ENCODE data around the gene DYNLL1.
A peak's percentile ranks its signal among the peaks of the same experiment; 100 is the strongest.
"Not testable (repeated sequence)": the region's sequence is repeated elsewhere in the genome, so short reads cannot be mapped to it uniquely, and the experiment has no call there.

Gene DYNLL1

GRCh38 chr12:120522568-120522967 is 26.7 kb downstream of the DYNLL1 start:
- no peak for DNase-seq

DNA sequence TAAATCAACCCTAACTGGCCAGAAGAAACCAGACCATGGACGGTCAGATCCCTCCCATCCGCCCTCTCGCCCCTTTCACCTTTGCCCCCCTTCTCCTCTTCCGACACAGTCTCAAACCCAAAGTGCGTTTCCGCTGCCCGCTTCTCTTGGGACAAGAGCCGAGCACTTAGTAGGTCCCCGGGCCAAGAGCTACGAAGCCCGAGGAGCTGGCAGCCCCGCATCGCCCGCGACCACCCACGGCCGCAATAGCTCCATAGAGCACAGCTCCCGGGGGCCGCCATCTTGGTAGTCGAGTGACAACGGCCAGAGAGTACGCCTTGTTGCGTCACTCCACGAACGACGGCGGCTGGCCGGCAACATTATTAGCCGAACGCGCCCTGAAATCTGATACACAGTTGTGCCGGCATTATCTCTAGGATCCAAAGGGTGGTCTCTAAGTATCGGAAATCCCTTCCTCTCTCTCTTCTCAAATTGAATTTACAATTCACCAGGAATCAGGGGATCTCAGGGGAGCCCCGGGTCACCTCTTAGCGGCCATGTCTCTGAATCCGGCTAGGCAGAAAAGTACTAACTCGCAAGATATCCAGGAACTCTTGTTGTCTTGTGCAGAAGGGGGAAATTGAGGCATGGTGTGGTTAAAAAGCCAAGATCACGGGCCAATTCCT is 33.1 kb downstream of the DYNLL1 start, which contains the start of gene COQ5:
COQ5 (minus strand) TSS at position 298 of the 665 bp plus-strand sequence; CDS start at position 281, 17 bp downstream.
- peak; percentile 81 for DNase-seq

DNA sequence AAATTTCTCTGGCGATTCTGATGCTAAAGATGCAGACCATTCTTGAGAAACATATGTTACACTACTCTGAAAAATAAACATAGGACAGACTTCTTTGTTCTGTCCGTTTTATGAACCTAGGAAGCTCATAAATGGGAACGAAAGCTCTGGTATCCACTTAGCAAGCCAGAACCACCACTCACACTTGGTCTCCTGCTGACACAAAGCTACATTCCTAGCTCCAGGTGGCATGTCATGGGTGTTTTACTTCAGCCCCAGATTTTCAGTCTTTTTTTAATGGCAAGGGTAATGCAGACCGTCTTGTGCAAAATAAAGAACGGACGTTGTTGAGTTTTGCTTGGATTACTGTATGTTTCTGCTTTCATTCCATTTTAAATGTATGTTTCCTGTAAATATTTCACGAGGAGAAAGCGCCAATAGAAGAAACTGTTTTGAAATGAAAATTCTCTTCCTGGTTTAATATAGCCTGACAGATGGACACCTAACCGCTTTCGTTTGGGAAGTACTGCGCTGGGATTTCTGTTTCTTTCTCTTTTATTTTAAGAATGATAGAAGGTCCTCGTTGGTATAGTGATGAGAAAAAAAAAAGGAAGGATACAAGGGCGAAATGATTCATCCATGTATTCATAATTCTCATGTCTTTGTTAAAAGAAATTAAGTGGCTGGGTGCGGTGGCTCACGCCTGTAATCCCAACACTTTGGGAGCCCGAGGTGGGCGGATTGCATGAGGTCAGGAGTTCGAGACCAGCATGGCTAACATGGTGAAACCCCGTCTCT is 33.9 kb downstream of the DYNLL1 start:
- peak; percentile 33 for DNase-seq

DNA sequence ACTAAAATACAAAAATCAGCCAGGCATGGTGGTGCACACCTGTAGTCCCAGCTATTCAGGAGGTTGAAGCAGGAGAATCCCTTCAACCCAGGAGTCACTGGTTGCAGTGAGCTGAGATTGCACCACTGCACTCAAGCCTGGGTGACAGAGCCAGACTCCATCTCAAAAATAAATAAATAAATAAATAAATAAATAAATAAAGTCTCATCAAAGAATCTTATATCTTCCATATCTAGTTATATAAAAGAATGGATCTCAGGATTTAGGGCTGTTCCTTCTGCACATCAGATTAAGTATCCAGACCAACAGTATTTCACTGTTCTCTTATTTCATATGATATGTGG is 34.5 kb downstream of the DYNLL1 start:
- not testable (repeated sequence) for DNase-seq

GRCh38 chr12:120532701-120533238 is 36.9 kb downstream of the DYNLL1 start:
- no peak for DNase-seq

- DNase-seq = peak; percentile 93
Measured at GRCh38 chr12:120534203-120534702, 38.3 kb downstream of the DYNLL1 start, which contains the start of gene RNF10. TSS of gene RNF10 (plus strand) at chr12:120534356. CDS start at chr12:120534812, 456 bp downstream.

DNA sequence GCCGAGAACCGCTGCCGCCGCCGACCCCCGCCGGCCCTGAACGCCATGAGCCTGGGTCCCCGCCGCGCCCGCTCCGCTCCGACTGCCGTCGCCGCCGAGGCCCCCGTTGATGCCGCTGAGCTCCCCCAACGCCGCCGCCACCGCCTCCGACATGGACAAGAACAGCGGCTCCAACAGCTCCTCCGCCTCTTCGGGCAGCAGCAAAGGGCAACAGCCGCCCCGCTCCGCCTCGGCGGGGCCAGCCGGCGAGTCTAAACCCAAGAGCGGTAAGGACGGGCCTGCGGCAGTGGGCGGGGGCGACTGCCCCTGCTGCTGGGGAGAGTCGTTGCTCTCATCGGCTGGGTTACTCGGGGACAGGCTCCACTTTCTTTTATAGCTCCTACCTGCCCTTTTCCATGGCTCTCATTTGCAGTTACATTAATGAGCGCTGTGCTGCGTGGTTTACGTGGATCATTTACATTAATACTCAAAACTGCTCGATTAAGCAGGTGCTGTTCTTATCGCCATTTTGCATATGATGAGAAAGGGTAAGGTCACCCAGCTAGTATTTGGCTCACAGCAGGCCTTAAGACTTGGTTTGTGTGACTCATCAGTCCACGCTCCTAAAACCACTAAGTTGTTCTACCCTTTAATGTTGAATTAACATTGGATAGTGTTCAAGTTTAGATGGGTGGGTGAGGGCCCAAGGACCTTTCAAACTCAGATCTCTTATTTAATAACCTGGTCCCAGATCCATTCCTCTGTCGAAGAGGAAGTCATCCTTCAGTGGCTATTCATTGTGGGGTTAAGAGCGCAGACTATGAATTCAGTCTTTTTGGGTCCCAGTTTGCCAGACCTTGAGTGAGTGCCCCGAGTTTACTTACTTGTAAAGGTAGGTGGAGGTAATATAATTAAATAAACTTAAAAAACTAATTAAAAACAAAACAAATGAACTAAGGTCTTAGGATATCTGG is 39.1 kb downstream of the DYNLL1 start:
- DNase-seq = peak; percentile 49

- no peak for DNase-seq
Measured at GRCh38 chr12:120536064-120536791, 40.3 kb downstream of the DYNLL1 start.

GRCh38 chr12:120537856-120538220 is 41.9 kb downstream of the DYNLL1 start:
- DNase-seq = no peak

- no peak for DNase-seq
Measured at GRCh38 chr12:120538281-120539156, 42.6 kb downstream of the DYNLL1 start.

GRCh38 chr12:120539303-120539702 is 43.4 kb downstream of the DYNLL1 start:
- no peak for DNase-seq

DNA sequence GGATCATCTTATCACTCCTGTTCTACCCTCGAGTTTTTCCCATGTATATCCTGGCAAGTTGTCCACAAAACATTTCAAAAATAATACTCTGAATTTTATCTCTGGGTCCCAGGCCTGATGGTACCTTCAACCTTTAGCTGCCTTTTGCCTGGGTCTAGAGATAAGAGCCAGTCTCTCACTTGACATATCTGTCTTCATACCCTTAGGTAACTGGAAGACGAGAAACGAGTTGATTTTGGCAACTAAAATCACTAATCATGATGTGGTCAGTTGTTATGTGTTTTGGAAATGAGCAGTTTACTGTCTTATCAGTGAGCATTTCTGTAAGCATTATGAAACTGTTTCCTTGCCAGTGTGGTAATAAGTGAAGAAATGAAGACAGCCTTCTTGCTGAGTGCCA is 44.5 kb downstream of the DYNLL1 start:
- no peak for DNase-seq

- DNase-seq = no peak
Measured at GRCh38 chr12:120542166-120542565, 46.3 kb downstream of the DYNLL1 start.

GRCh38 chr12:120544691-120545090 is 48.8 kb downstream of the DYNLL1 start:
- DNase-seq = no peak

GRCh38 chr12:120546050-120546386 is 50.1 kb downstream of the DYNLL1 start:
- DNase-seq = no peak

Data from NCI-H1105 treated with DMSO at 0.1 percent for 48 hours (cell line).